Lower leg skin (tissue), 4 donors: ENCODE measurements around the gene MFF. TPM values are rescaled to one million over a fixed set of nuclear protein-coding genes. Genes with fewer than 3 reads are reported as not detected.

Source experiments
- DNase-seq, 2 donors: peaks; one replicate each; pipeline ENCODE4 v3.0.0-alpha.2; 2019; ENCODE audit warnings: low spot score in 2 of 2
- H3K4me3 ChIP-seq: fragments of 200-600 bp; sonication (generic); 2 replicates; pipeline ENCODE4 v1.5.1; 2017; ENCODE audit warnings: mild to moderate bottlenecking, low read depth; ENCODE audit not compliant: poor library complexity, severe bottlenecking
- CTCF ChIP-seq, 3 donors: fragments of 450-650 bp; IDR thresholded peaks; one replicate each; pipeline ENCODE4 v1.5.1; 2016; ENCODE audit warnings: antibody characterized with exemption in 3 of 3, mild to moderate bottlenecking in 3 of 3, moderate library complexity in 2 of 3
- POLR2A ChIP-seq, 2 donors: fragments of 450-650 bp; IDR thresholded peaks; one replicate each; pipeline ENCODE4 v1.6.1; 2016 to 2017; ENCODE audit warnings: antibody characterized with exemption in 2 of 2, mild to moderate bottlenecking in 1 of 2, moderate library complexity in 1 of 2
- WGBS, 2 donors: methylation state at CpG; one replicate each; pipeline ENCODE4 v1.1.5; 2018; 5-methylcytosine and 5-hydroxymethylcytosine counted together
- intact Hi-C: fragments of 100-400 bp; cut with DNase I; formaldehyde crosslinking; loops from one replicate; pipeline ENCODE4 v1.15.0; 2023; ENCODE audit warnings: low total_unique reads
- total RNA-seq, 4 donors: library from RNA; depleted of rRNA; stranded (reverse); fragments of >200 nt; gene quantifications; one replicate each; pipeline ENCODE4 v1.1.0, GENCODE V29; 2016

MFF gene
- total RNA-seq, 4 donors from 2014 or later, result 76.6 to 105 (median 83.3) TPM

DNA sequence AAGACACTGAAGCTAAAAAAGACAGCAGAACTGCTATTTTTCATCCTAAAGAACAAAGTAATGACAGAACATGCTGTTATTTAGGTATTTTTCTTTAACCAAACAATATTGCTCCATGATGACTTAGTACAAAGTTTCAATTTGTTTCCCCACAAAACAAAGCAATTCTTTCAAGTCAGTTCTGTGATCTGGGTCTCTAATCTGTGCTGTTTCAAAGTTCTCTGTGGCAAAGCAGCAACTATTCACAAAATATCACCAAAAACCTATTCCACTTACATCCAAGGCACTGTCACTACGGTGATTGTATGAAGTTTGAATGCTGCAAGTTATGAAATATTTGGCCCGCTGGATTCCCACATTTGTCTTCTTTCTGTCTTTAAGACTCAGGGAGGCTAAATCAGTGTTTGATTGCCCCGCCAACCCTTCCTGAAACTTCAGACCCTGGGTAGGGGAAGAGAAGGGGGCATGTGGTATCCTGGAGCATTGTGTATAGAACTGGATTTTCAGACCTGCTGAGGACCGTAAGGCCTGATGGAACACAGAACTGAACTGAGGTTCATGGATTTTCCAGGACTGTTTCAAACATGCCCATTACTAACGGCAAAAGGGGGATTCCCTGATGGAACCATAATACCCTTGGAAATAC lies 13.1 kb upstream of the MFF start:
- WGBS, 2 donors, result 95% methylated on average over 5 of the region's 5 CpGs
- no peak overlapping the region for H3K4me3 ChIP-seq
- intact Hi-C loops, result no loop called here
- no peak for TF ChIP-seq CTCF (IDR thresholded peaks at IDR 0.05)
- no peak for TF ChIP-seq POLR2A (IDR thresholded peaks at IDR 0.05)
- DNase-seq, result no peak

DNA sequence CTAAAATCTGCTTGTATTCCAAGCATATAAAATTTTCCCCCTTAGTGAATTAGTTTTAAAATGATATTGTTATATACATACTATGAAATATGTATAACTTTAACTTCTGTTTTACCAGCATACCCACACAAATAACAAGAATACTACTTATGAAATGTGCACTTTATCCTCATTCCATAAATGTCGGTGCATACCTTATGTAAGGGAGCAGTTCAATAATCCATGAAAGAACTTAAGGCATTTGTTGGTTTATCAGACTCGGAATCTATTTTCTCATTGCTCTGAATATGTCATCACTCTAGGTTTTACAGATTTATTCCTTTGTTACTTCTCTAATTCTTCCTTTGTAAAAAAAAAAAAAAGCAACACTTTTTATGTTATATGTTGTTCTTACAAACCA lies 12.5 kb upstream of the MFF start:
- no peak overlapping the region for H3K4me3 ChIP-seq
- TF ChIP-seq CTCF (IDR thresholded peaks at IDR 0.05), result no peak
- intact Hi-C loops, result no loop called here
- no peak for DNase-seq
- WGBS, 2 donors, result 47 to 60% methylated on average over 2 of the region's 2 CpGs

GRCh38 chr2:227313310-227313709 lies 11.7 kb upstream of the MFF start:
- 88 to 100% methylated on average over 1 of the region's 1 CpG for WGBS, 2 donors
- intact Hi-C loops, result no loop called here
- no peak overlapping the region for H3K4me3 ChIP-seq
- no peak for DNase-seq
- TF ChIP-seq CTCF (IDR thresholded peaks at IDR 0.05), result no peak

DNA sequence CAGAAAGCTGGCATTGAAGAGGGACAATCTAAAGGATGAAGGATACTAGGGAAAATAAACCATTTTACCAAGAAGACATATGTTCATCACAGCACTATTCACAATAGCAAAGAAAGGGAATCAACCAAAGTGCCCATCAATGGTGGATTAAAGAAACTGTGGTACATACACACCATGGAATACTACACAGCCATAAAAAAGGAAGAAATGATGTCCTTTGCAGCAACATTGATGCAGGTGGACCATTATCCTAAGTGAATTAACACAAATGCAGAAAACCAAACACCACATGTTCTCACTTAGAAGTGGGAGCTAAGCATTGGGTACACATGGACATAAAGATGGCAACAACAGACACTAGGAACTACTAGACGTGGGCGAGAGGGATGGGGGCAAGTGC lies 7.2 kb upstream of the MFF start:
- H3K4me3 ChIP-seq, result no peak overlapping the region
- no peak for TF ChIP-seq POLR2A (IDR thresholded peaks at IDR 0.05)
- TF ChIP-seq CTCF (IDR thresholded peaks at IDR 0.05), result no peak
- intact Hi-C loops, result no loop called here
- DNase-seq, result no peak
- WGBS, 2 donors, result 91 to 98% methylated on average over 2 of the region's 2 CpGs

DNA sequence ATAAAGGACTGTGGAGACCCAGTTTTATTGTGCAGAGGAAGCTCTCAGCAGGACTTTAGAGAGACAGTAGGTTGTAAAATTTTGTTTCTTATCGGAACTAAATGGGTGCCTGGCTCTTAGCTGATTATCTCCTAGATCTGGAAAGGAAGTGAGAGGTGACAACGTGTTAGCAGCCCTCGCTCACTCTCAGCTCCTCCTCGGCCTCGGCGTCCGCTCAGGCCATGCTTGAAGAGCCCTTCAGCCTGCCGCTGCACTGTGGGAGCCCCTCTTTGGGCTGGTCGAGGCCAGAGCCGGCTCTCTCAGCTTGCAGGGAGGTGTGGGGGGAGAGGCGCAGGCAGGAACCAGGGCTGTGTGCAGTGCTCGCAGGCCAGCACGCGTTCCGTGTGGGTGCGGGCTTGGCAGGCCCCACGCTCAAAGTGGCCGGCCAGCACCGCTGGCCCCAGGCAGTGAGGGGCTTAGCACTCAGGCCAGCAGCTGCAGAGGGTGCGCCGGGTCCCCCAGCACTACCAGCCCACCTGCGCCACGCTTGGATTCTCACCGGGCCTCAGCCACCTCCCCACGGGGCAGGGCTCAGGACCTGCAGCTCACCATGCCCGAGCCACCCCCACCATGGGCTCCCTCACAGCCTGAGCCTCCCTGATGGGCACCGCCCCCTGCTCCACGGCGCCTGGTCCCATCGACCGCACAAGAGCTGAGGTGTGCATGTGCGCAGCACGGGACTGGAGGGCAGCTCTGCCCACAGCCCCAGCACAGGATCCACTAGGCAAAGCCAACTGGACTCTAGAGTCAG lies 4.6 kb upstream of the MFF start:
- no peak for DNase-seq
- no peak for TF ChIP-seq POLR2A (IDR thresholded peaks at IDR 0.05)
- no peak for TF ChIP-seq CTCF (IDR thresholded peaks at IDR 0.05)
- no peak overlapping the region for H3K4me3 ChIP-seq
- WGBS, 2 donors, result 89 to 99% methylated on average over 15 to 23 of the region's 33 CpGs
- intact Hi-C loops, result no loop called here
